K562 (cell line): ENCODE data around the gene NEMP2. TPM values are rescaled to one million over a fixed set of nuclear protein-coding genes. Genes with fewer than 3 reads are reported as not detected.

Experiments
- CREM ChIP-seq: IDR thresholded peaks from 2 replicates; pipeline ENCODE4 v1.6.1; 2014; ENCODE audit warnings: antibody characterized with exemption, low read depth
- DACH1 ChIP-seq: fragments of 450-650 bp; IDR thresholded peaks from 2 replicates; pipeline ENCODE4 v1.6.1; 2018; ENCODE audit not compliant: partially characterized antibody
- DMBX1 ChIP-seq: fragments of 250-450 bp; sonication (Bioruptor Pico); IDR thresholded peaks from 2 replicates; pipeline ENCODE4 v1.8.0; 2022; ENCODE audit warnings: inconsistent platforms, mild to moderate bottlenecking, moderate library complexity, borderline replicate concordance
- E2F3 ChIP-seq: fragments of 250-450 bp; sonication (Bioruptor Pico); IDR thresholded peaks from 2 replicates; pipeline ENCODE4 v1.4.0; 2020; ENCODE audit warnings: mild to moderate bottlenecking
- EP400 ChIP-seq: fragments of 450-650 bp; IDR thresholded peaks from 2 replicates; pipeline ENCODE4 v1.6.1; 2017; ENCODE audit warnings: antibody characterized with exemption, mild to moderate bottlenecking, moderate library complexity
- HNRNPH1 ChIP-seq: fragments of 200-400 bp; formaldehyde crosslinking; optimal IDR thresholded peaks from 2 replicates; pipeline ENCODE3; 2017; ENCODE audit warnings: low read depth, mild to moderate bottlenecking, low read length, moderate library complexity
- MAZ ChIP-seq, 2 experiments: fragments of 450-650 bp in 1 of 2; sonication (generic) in 1 of 2; formaldehyde crosslinking; IDR thresholded peaks in 1 of 2; conservative IDR thresholded peaks in 1 of 2; 2 replicates each; pipeline versions ENCODE4 v1.4.0 to v1.5.0; 2020; ENCODE audit warnings: mild to moderate bottlenecking in 1 of 2, missing genetic modification reagents in 1 of 2
- MGA ChIP-seq: fragments of 450-650 bp; IDR thresholded peaks from 2 replicates; pipeline ENCODE4 v1.6.1; 2016; ENCODE audit warnings: mild to moderate bottlenecking, moderate library complexity
- PKNOX1 ChIP-seq: fragments of 450-650 bp; IDR thresholded peaks from 2 replicates; pipeline ENCODE4 v1.6.1; 2016
- POLR2AphosphoS2 ChIP-seq: IDR thresholded peaks from 2 replicates; pipeline ENCODE4 v1.6.1; 2012; ENCODE audit warnings: low read length, improper control_type of control experiment
- PREB ChIP-seq: sonication (generic); formaldehyde crosslinking; IDR thresholded peaks from 2 replicates; pipeline ENCODE4 v1.8.1; 2023; ENCODE audit warnings: mild to moderate bottlenecking, missing genetic modification reagents
- RFX1 ChIP-seq: fragments of 450-650 bp; IDR thresholded peaks from 2 replicates; pipeline ENCODE4 v1.6.1; 2016; ENCODE audit warnings: mild to moderate bottlenecking, moderate library complexity
- polyA plus RNA-seq, 8 experiments: library from polyadenylated mRNA; depleted of rRNA in 4 of 8; stranded (reverse) in 5 of 8; unstranded in 3 of 8; fragments of >200 nt; fragmentation: Nextera tagmentation in 2 of 8; fragmentation: Illumina TruSeq in 1 of 8; extraction: Ambion mirVana in 2 of 8; extraction: Trizol in 1 of 8; gene quantifications; 2 replicates each; pipeline versions ENCODE4 v1.2.1 to v1.2.3, GENCODE V29; 2011 to 2014; ENCODE audit warnings: inconsistent platforms in 1 of 8, missing spikeins in 1 of 8
- total RNA-seq, 7 experiments: library from RNA; depleted of rRNA in 6 of 7; stranded (reverse); fragments of >200 nt in 6 of 7; fragmentation: Illumina TruSeq in 2 of 7; extraction: Trizol in 2 of 7; gene quantifications; 2 replicates each; pipeline versions ENCODE4 v1.2.1 to v1.2.3, GENCODE V29; 2011 to 2021; ENCODE audit warnings: low replicate concordance in 1 of 7

Gene NEMP2
- total and polyA plus RNA-seq, 9 of the 15 experiments (the other 6 are each of a cell fraction or from before 2014, with no cell fraction given): 0.32 to 3.0 (median 1.7) TPM

- TF ChIP-seq MGA: no peak
- TF ChIP-seq EP400: 0 out of 2 replicates have a peak, but pooled peaks have one; percentile 14
- TF ChIP-seq PKNOX1: peak; percentile 70
- TF ChIP-seq MAZ (CRISPR knock-in tag; conservative IDR thresholded peaks at IDR 0.05 in 1 of 2, IDR thresholded peaks at IDR 0.05 in 1 of 2): no peak
- no peak for TF ChIP-seq HNRNPH1
- TF ChIP-seq DACH1: no peak
- TF ChIP-seq RFX1: peak; percentile 65
- TF ChIP-seq CREM: no peak
- peak; percentile 22; the same call in 1 of the 2 replicates for TF ChIP-seq DMBX1 (CRISPR knock-in tag)
- no peak for TF ChIP-seq PREB (CRISPR knock-in tag)
- TF ChIP-seq POLR2AphosphoS2: no peak
- no peak for TF ChIP-seq E2F3 (CRISPR knock-in tag)
Observed at GRCh38 chr2:190497428-190497827, 37.1 kb downstream of the NEMP2 start (continued).
